ENCODE data around the gene WWOX. TPM values are rescaled to one million over a fixed set of nuclear protein-coding genes. Genes with fewer than 3 reads are reported as not detected.

Gene WWOX
- total and polyA plus RNA-seq, 3 donors from 2014 or later, result 20.6 to 76.7 (median 64.1) TPM

DNA sequence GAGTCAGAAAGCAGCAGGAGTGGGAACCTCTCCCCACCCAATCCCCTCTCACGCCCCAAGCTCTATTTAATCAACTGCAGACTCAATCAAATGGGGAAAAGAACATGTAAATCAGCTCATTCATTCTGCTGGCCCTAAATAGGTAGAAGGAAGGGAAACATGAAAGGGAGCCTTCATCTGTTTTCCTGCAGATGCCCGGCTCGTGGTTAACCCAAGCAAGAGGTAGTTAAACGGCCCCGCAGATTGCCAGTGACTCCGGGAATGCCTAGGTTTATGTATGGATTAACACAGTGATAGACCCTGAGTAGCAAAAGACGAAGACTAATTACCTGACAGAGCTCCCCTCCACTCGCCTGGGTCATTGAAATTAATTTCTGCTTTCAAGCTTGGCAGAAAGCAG is 542.0 kb downstream of the WWOX start:
- no peak overlapping the region for H3K27ac ChIP-seq
- no peaks in the 10 kb centered on the region for H3K4me1 ChIP-seq
- TF ChIP-seq POLR2A (IDR thresholded peaks at IDR 0.05), result no peak
- TF ChIP-seq, protein P1, sequence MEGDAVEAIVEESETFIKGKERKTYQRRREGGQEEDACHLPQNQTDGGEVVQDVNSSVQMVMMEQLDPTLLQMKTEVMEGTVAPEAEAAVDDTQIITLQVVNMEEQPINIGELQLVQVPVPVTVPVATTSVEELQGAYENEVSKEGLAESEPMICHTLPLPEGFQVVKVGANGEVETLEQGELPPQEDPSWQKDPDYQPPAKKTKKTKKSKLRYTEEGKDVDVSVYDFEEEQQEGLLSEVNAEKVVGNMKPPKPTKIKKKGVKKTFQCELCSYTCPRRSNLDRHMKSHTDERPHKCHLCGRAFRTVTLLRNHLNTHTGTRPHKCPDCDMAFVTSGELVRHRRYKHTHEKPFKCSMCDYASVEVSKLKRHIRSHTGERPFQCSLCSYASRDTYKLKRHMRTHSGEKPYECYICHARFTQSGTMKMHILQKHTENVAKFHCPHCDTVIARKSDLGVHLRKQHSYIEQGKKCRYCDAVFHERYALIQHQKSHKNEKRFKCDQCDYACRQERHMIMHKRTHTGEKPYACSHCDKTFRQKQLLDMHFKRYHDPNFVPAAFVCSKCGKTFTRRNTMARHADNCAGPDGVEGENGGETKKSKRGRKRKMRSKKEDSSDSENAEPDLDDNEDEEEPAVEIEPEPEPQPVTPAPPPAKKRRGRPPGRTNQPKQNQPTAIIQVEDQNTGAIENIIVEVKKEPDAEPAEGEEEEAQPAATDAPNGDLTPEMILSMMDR (IDR thresholded peaks at IDR 0.05), result no peak
- no peak overlapping the region for H3K4me3 ChIP-seq
- H3K36me3 ChIP-seq (ENCODE audit: low read depth, missing control alignments), result no peaks in the 10 kb centered on the region
- no peaks in the 10 kb centered on the region for H3K9me3 ChIP-seq
- no peaks in the 10 kb centered on the region for H3K27me3 ChIP-seq
- DNase-seq, result no peak
- 75 to 79% methylated on average over 8 of the region's 8 CpGs for WGBS, 2 donors
- intact Hi-C loops (cut with DNase I; ENCODE audit: low total_unique reads), result no loop called here

GRCh38 chr16:78642621-78643285 is 543.3 kb downstream of the WWOX start:
- DNase-seq, result no peak
- Histone ChIP-seq H3K4me1 (no peaks in the 10 kb centered on the region), H3K27me3 (no peaks in the 10 kb centered on the region), H3K4me3 (no peak overlapping the region), H3K9me3 (no peaks in the 10 kb centered on the region), H3K27ac (no peak overlapping the region), H3K36me3 (ENCODE audit: low read depth, missing control alignments) (no peaks in the 10 kb centered on the region)
- no peak for TF ChIP-seq POLR2A (IDR thresholded peaks at IDR 0.05)
- TF ChIP-seq, protein P1 (IDR thresholded peaks at IDR 0.05), result no peak
- intact Hi-C loops (cut with DNase I; ENCODE audit: low total_unique reads), result no loop called here
- WGBS, 2 donors, result 92 to 95% methylated on average over 6 of the region's 6 CpGs

DNA sequence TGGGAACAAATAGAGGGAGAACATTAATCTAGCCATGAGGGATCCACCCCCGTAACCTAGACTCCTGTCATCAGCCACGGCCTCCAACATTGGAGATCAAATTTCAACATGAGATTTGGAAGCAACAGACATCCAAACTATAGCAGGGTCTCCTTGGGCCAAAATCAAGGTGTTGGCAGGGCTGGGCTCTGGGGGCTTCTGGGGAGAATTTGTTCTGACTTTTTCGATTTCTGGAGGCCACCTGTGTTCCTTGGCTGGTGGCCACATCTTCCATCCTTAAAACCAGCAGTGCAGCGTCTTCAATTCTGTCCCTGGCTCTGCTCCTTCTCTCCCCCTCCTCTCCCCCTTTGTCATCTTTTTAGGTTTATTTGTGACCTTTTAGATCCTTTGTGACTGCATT is 546.2 kb downstream of the WWOX start:
- DNase-seq, result no peak
- Histone ChIP-seq H3K4me3 (no peak overlapping the region), H3K4me1 (no peaks in the 10 kb centered on the region), H3K27me3 (no peaks in the 10 kb centered on the region), H3K9me3 (no peaks in the 10 kb centered on the region), H3K27ac (no peak overlapping the region), H3K36me3 (ENCODE audit: low read depth, missing control alignments) (no peaks in the 10 kb centered on the region)
- intact Hi-C loops (cut with DNase I; ENCODE audit: low total_unique reads), result no loop called here
- TF ChIP-seq, protein P1 (IDR thresholded peaks at IDR 0.05), result no peak
- TF ChIP-seq POLR2A (IDR thresholded peaks at IDR 0.05), result no peak
- WGBS, 2 donors, result 74% methylated on average over 4 of the region's 4 CpGs

DNA sequence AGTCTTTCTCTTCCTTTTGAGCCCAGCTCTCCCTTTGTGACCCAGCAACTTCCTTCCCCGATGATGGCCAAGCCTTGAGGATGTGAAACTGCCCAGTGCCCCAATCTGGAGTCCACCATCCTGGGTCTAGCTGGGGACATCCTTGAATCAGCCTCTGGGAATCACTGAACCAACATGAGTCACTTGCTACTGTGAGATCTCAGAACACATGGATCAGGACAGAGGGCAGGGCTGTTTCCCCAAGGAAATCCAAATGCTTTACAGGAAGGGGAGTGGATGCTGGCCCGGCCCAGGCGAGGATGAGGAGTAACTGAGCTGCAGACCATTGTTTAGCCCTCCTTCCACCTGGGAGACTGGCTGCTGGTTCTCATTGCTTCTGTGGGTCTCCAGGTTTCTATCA is 547.6 kb downstream of the WWOX start:
- Histone ChIP-seq H3K27ac (no peak overlapping the region), H3K4me3 (no peak overlapping the region), H3K36me3 (ENCODE audit: low read depth, missing control alignments) (no peaks in the 10 kb centered on the region), H3K4me1 (no peaks in the 10 kb centered on the region), H3K27me3 (no peaks in the 10 kb centered on the region), H3K9me3 (no peaks in the 10 kb centered on the region)
- WGBS, 2 donors, result 77 to 84% methylated on average over 1 to 3 of the region's 3 CpGs
- no peak for DNase-seq
- intact Hi-C loops (cut with DNase I; ENCODE audit: low total_unique reads), result no loop called here
- no peak for TF ChIP-seq POLR2A (IDR thresholded peaks at IDR 0.05)
- TF ChIP-seq, protein P1 (IDR thresholded peaks at IDR 0.05), result no peak

DNA sequence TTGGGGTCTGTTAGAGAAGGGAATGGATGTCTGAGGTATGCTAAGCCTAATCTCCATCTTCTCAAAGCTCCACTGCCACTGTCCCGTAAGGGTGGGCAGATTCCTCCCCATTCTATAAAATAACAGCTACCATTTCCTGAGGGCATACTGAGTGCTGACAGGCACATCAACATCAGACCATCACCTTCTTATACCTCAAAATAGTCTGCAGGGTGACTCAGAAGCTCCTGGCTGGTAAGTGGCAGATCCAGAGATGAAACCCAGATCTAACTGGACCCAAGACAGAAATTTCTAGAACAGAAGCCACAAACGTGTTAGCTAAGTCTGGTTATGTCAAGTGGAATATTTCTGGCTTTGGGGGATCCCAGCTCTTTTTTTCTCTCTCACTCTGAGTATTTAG is 548.0 kb downstream of the WWOX start:
- no peak overlapping the region for H3K4me3 ChIP-seq
- H3K27ac ChIP-seq, result no peak overlapping the region
- no peaks in the 10 kb centered on the region for H3K36me3 ChIP-seq (ENCODE audit: low read depth, missing control alignments)
- H3K9me3 ChIP-seq, result no peaks in the 10 kb centered on the region
- H3K27me3 ChIP-seq, result no peaks in the 10 kb centered on the region
- no peak for TF ChIP-seq POLR2A (IDR thresholded peaks at IDR 0.05)
- TF ChIP-seq, protein P1 (IDR thresholded peaks at IDR 0.05), result no peak
- 75 to 83% methylated on average over 2 of the region's 2 CpGs for WGBS, 2 donors
- intact Hi-C loops (cut with DNase I; ENCODE audit: low total_unique reads), result no loop called here
- no peaks in the 10 kb centered on the region for H3K4me1 ChIP-seq
- DNase-seq, result no peak
